ENCODE measurements around the gene NFAT5. TPM values are rescaled to one million over a fixed set of nuclear protein-coding genes. Genes with fewer than 3 reads are reported as not detected.
"Not testable (repeated sequence)": the region's sequence is repeated elsewhere in the genome, so short reads cannot be mapped to it uniquely, and the experiment has no call there.

NFAT5 gene
- total RNA-seq, 1 donor from 2014 or later, result 49.2 TPM

- H3K27ac Mint-ChIP-seq, result no peak overlapping the region
- peaks cover 29% of the 10 kb centered on the region for H3K4me1 Mint-ChIP-seq (ENCODE audit: low read depth)
- H3K4me3 Mint-ChIP-seq (ENCODE audit: low read depth), result peak overlapping the region; percentile 91
- no peaks in the 10 kb centered on the region for H3K9me3 Mint-ChIP-seq
- intact Hi-C loops (cut with micrococcal nuclease), result no loop called here
- H3K36me3 Mint-ChIP-seq (ENCODE audit: low read depth), result no peaks in the 10 kb centered on the region
- no peak for DNase-seq (ENCODE audit: low spot score)
- H3K27me3 Mint-ChIP-seq (ENCODE audit: low read depth), result no peaks in the 10 kb centered on the region
Observed at GRCh38 chr16:69727916-69728270, 162.1 kb downstream of the NFAT5 start.

GRCh38 chr16:69729030-69729429 is 163.3 kb downstream of the NFAT5 start:
- DNase-seq (ENCODE audit: low spot score); H3K27ac Mint-ChIP-seq; H3K4me3 Mint-ChIP-seq (ENCODE audit: low read depth); intact Hi-C loops (cut with micrococcal nuclease); H3K9me3 Mint-ChIP-seq; H3K36me3 Mint-ChIP-seq (ENCODE audit: low read depth); H3K27me3 Mint-ChIP-seq (ENCODE audit: low read depth): not testable (repeated sequence)
- H3K4me1 Mint-ChIP-seq (ENCODE audit: low read depth), result peaks cover 27% of the 10 kb centered on the region

GRCh38 chr16:69731280-69731679 is 165.5 kb downstream of the NFAT5 start:
- not testable (repeated sequence) for H3K36me3 Mint-ChIP-seq (ENCODE audit: low read depth); DNase-seq (ENCODE audit: low spot score)

GRCh38 chr16:69732101-69732500 is 166.3 kb downstream of the NFAT5 start:
- Mint-ChIP-seq H3K4me1 (ENCODE audit: low read depth) (peaks cover 9% of the 10 kb centered on the region), H3K9me3 (no peaks in the 10 kb centered on the region), H3K4me3 (ENCODE audit: low read depth) (no peak overlapping the region), H3K27me3 (ENCODE audit: low read depth) (no peaks in the 10 kb centered on the region), H3K36me3 (ENCODE audit: low read depth) (no peaks in the 10 kb centered on the region), H3K27ac (no peak overlapping the region)
- intact Hi-C loops (cut with micrococcal nuclease), result no loop called here
- no peak for DNase-seq (ENCODE audit: low spot score)

More at GRCh38 chr16:69731280-69731679, 165.5 kb downstream of the NFAT5 start:
- H3K4me3 Mint-ChIP-seq (ENCODE audit: low read depth); H3K9me3 Mint-ChIP-seq; H3K27me3 Mint-ChIP-seq (ENCODE audit: low read depth); intact Hi-C loops (cut with micrococcal nuclease); H3K27ac Mint-ChIP-seq: not testable (repeated sequence)
- H3K4me1 Mint-ChIP-seq (ENCODE audit: low read depth), result peaks cover 17% of the 10 kb centered on the region

- H3K27me3 Mint-ChIP-seq (ENCODE audit: low read depth), result no peaks in the 10 kb centered on the region
- no peaks in the 10 kb centered on the region for H3K4me1 Mint-ChIP-seq (ENCODE audit: low read depth)
- H3K9me3 Mint-ChIP-seq, result no peaks in the 10 kb centered on the region
- no peak overlapping the region for H3K27ac Mint-ChIP-seq
- intact Hi-C loops (cut with micrococcal nuclease), result no loop called here
- no peak overlapping the region for H3K4me3 Mint-ChIP-seq (ENCODE audit: low read depth)
- no peak for DNase-seq (ENCODE audit: low spot score)
- H3K36me3 Mint-ChIP-seq (ENCODE audit: low read depth), result peaks cover 66% of the 10 kb centered on the region
Observed at GRCh38 chr16:69741519-69741918, 175.8 kb downstream of the NFAT5 start.

- no peak overlapping the region for H3K4me3 Mint-ChIP-seq (ENCODE audit: low read depth)
- no peaks in the 10 kb centered on the region for H3K4me1 Mint-ChIP-seq (ENCODE audit: low read depth)
- intact Hi-C loops (cut with micrococcal nuclease), result no loop called here
- H3K27ac Mint-ChIP-seq, result no peak overlapping the region
- DNase-seq (ENCODE audit: low spot score), result no peak
- no peaks in the 10 kb centered on the region for H3K27me3 Mint-ChIP-seq (ENCODE audit: low read depth)
- peaks cover 70% of the 10 kb centered on the region for H3K36me3 Mint-ChIP-seq (ENCODE audit: low read depth)
- no peaks in the 10 kb centered on the region for H3K9me3 Mint-ChIP-seq
Observed at GRCh38 chr16:69741951-69742904, 176.5 kb downstream of the NFAT5 start.

GRCh38 chr16:69744363-69745231 is 178.8 kb downstream of the NFAT5 start:
- no peaks in the 10 kb centered on the region for H3K9me3 Mint-ChIP-seq
- no peak overlapping the region for H3K27ac Mint-ChIP-seq
- intact Hi-C loops (cut with micrococcal nuclease), result no loop called here
- no peaks in the 10 kb centered on the region for H3K27me3 Mint-ChIP-seq (ENCODE audit: low read depth)
- H3K36me3 Mint-ChIP-seq (ENCODE audit: low read depth), result peaks cover 90% of the 10 kb centered on the region
- H3K4me1 Mint-ChIP-seq (ENCODE audit: low read depth), result peaks cover 2% of the 10 kb centered on the region
- DNase-seq (ENCODE audit: low spot score), result no peak
- H3K4me3 Mint-ChIP-seq (ENCODE audit: low read depth), result no peak overlapping the region

- no peaks in the 10 kb centered on the region for H3K9me3 Mint-ChIP-seq
- H3K36me3 Mint-ChIP-seq (ENCODE audit: low read depth), result peaks cover 89% of the 10 kb centered on the region
- intact Hi-C loops (cut with micrococcal nuclease), result no loop called here
- DNase-seq (ENCODE audit: low spot score), result no peak
- peaks cover 2% of the 10 kb centered on the region for H3K4me1 Mint-ChIP-seq (ENCODE audit: low read depth)
- no peaks in the 10 kb centered on the region for H3K27me3 Mint-ChIP-seq (ENCODE audit: low read depth)
- no peak overlapping the region for H3K4me3 Mint-ChIP-seq (ENCODE audit: low read depth)
- no peak overlapping the region for H3K27ac Mint-ChIP-seq
Observed at GRCh38 chr16:69745232-69745612, 179.5 kb downstream of the NFAT5 start.

GRCh38 chr16:69745959-69746358 is 180.2 kb downstream of the NFAT5 start:
- no peaks in the 10 kb centered on the region for H3K9me3 Mint-ChIP-seq
- peaks cover 92% of the 10 kb centered on the region for H3K36me3 Mint-ChIP-seq (ENCODE audit: low read depth)
- H3K27ac Mint-ChIP-seq, result no peak overlapping the region
- intact Hi-C loops (cut with micrococcal nuclease), result no loop called here
- H3K4me3 Mint-ChIP-seq (ENCODE audit: low read depth), result no peak overlapping the region
- no peaks in the 10 kb centered on the region for H3K27me3 Mint-ChIP-seq (ENCODE audit: low read depth)
- H3K4me1 Mint-ChIP-seq (ENCODE audit: low read depth), result peaks cover 2% of the 10 kb centered on the region
- DNase-seq (ENCODE audit: low spot score), result no peak

- no peaks in the 10 kb centered on the region for H3K9me3 Mint-ChIP-seq
- H3K27me3 Mint-ChIP-seq (ENCODE audit: low read depth), result no peaks in the 10 kb centered on the region
- H3K27ac Mint-ChIP-seq, result no peak overlapping the region
- DNase-seq (ENCODE audit: low spot score), result no peak
- peaks cover 92% of the 10 kb centered on the region for H3K36me3 Mint-ChIP-seq (ENCODE audit: low read depth)
- peaks cover 6% of the 10 kb centered on the region for H3K4me1 Mint-ChIP-seq (ENCODE audit: low read depth)
- intact Hi-C loops (cut with micrococcal nuclease), result no loop called here
- no peak overlapping the region for H3K4me3 Mint-ChIP-seq (ENCODE audit: low read depth)
Observed at GRCh38 chr16:69747115-69747514, 181.3 kb downstream of the NFAT5 start.

GRCh38 chr16:69748694-69749345 is 183.1 kb downstream of the NFAT5 start:
- H3K27ac Mint-ChIP-seq, result no peak overlapping the region
- peaks cover 90% of the 10 kb centered on the region for H3K36me3 Mint-ChIP-seq (ENCODE audit: low read depth)
- H3K27me3 Mint-ChIP-seq (ENCODE audit: low read depth), result no peaks in the 10 kb centered on the region
- intact Hi-C loops (cut with micrococcal nuclease), result no loop called here
- no peak overlapping the region for H3K4me3 Mint-ChIP-seq (ENCODE audit: low read depth)
- no peak for DNase-seq (ENCODE audit: low spot score)
- peaks cover 16% of the 10 kb centered on the region for H3K4me1 Mint-ChIP-seq (ENCODE audit: low read depth)
- H3K9me3 Mint-ChIP-seq, result no peaks in the 10 kb centered on the region

- intact Hi-C loops (cut with micrococcal nuclease), result loop anchor here (1.0 to 5.0 kb wide), 4 partner anchors 28 to 417 kb away; partner anchors contain the start of genes COG8, NFAT5, NIP7 and NQO1
- Mint-ChIP-seq H3K36me3 (ENCODE audit: low read depth) (peaks cover 49% of the 10 kb centered on the region), H3K9me3 (no peaks in the 10 kb centered on the region), H3K4me1 (ENCODE audit: low read depth) (peaks cover 23% of the 10 kb centered on the region), H3K27ac (peak overlapping the region; percentile 96), H3K4me3 (ENCODE audit: low read depth) (peak overlapping the region; percentile 98), H3K27me3 (ENCODE audit: low read depth) (no peaks in the 10 kb centered on the region)
- no peak for DNase-seq (ENCODE audit: low spot score)
Observed at GRCh38 chr16:69754143-69754468, 188.3 kb downstream of the NFAT5 start.

All from activated T-helper 2 cell treated with anti-CD3 and anti-CD28 coated beads, Interferon-gamma antibody, Interleukin-2, Interleukin-4, amounts not matched to agents 10 μg/mL and 5 μg/mL and 100 μg/mL, durations not matched to agents 14 hours and 24 hours and 36 hours (primary cell).